ENCODE measurements around the gene CCDC180.
"Not testable (repeated sequence)": the region's sequence is repeated elsewhere in the genome, so short reads cannot be mapped to it uniquely, and the experiment has no call there.

The CCDC180 gene

DNA sequence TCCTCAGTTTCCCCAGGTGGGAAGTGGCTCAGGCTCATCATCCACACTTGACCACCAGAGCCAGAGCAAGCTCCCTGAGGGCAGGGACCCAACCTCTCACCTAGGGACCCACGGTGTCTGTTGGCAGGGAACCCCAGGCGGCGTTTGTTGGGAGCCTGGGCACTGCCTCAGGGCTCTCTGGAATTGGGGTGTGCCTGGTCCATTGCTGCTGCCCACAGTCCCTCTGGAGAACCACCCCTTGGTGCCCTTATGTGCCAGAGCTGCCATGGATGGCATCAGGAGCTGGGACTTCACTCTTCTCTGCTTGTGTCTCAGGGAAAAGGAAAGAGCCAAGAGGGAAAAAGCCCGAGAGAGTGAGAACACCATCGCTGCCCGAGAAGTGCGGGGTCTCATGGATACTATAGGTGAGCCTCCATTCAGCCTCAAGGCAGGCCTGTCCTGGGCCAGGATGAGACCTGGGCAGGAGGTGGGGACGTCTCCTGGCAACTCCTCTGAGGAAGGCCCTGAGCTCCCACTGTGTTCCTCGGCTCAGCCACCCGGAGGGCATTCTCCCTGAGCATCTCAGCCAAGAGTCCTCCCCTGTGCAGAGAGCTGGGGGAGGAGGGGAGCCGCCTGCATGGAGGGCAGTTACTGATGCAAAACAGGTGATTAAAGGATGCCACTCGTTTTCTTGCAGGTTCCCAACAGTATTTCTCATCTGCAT lies 4.5 kb downstream of the CCDC180 start:
- DNase-seq (ENCODE audit: low read depth): no peak

DNA sequence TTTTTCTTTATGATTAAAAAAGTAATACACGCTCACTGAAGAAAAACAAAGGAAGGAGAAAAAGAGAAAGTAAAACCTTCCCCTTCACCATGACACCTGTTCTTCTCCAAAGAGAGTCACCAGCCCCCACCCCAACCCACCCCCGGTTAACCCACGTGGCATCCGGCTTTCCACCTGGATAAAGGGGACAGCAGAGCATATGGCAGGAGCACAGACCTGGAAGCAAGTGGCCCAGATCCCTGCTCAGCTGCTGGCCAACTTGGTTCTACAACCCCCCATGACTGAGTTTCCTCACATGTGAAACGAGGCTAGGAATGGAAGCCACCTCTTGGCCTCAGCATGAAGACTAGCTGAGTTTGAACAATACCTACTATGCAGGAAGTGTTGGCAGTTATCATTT lies 5.1 kb downstream of the CCDC180 start:
- no peak for DNase-seq (ENCODE audit: low read depth)

DNA sequence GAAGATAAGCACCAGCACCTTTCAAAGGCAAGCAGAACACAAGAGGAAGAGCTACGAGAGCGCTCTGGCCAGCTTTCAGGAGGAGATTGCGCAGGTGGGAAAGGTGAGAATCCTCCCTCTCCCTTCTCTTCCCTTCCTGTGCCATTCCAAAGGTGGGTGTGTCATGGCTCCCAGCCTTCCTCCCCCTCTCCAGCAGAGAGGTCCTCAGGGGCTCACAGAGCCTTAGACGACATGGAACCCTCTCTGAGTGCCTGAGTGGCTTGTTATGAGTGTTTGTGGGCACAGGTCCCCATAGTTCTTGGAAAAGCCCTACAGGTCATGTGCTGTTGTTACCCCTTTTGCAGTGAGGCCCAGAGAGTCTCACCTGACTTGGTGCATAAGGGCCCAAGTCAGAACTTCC lies 5.8 kb downstream of the CCDC180 start:
- no peak for DNase-seq (ENCODE audit: low read depth)

DNA sequence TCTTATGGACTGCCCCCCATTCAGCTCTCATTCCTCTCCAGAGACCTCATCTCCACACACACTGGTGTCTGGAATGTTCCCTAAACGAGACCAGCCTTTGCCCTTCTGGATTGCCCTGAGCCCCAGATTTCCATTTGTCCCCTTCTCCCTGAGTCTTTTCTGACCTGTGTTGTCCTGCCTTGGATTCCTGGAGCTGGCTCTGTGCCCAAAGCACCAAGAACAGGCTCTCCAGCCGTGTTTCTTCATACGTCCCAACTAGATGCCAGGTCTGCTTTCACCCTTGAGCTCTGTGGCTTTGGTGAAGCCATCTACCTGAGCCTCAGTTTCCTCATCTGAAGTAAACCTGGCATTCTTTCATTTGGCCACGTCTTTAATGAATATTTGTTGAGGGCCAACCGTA lies 6.3 kb downstream of the CCDC180 start:
- DNase-seq (ENCODE audit: low read depth): no peak

DNA sequence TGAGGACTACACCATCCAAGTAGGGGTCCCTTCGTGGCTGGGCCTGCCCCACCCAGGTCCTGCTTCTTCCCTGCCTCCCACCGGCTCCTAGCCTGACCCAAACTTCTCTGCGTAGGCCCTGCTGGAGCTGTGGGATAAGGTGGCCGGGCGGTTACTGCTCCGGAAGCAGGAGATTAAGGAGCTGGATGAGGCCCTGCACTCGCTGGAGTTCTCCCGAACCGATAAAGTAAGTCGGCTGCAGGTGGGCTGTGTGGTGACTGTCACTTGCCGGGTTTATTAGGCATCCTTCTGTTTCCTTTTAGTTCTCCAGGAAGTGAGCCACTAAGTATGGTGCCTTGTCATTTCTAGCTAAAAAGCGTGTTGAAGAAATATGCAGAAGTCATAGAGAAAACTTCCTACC lies 7.0 kb downstream of the CCDC180 start:
- no peak for DNase-seq (ENCODE audit: low read depth)

DNA sequence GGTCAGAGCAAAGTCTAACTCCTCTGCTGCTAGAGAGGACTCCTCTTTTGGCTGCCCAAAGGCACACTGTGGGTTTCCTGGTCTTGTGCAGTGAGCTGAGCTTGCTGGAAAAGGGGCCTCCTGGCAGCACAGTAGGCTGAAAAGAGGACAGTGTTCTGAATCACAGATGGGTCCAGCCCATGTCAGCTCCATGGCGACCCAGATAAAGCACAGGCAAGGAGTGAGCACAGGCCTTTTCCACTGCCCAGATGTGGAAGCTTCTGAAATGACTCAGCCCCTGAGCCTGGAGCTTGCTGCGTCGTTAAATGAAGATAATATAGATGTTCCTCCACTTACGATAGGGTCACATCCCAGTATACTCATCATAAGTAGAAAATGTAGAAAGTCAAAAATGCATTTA lies 8.1 kb downstream of the CCDC180 start:
- DNase-seq (ENCODE audit: low read depth): no peak

DNA sequence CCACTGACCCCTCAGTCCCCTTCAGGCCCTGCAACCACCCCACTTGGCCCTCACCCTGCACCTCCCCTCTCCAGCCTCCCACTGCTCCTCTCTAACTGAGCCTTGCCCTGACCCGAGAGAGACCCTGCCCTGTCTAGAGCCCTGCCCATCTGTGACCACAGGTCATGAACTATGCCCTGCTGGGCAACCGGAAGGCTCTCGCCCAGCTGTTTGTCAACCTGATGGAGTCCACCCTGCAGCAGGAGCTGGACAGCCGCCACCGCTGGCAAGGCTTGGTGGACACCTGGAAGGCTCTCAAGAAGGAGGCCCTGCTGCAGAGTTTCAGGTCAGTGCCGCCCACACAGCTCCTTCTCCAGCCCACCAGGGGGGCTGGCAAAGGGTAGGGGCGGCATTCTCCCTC lies 9.4 kb downstream of the CCDC180 start:
- DNase-seq (ENCODE audit: low read depth): no peak

DNA sequence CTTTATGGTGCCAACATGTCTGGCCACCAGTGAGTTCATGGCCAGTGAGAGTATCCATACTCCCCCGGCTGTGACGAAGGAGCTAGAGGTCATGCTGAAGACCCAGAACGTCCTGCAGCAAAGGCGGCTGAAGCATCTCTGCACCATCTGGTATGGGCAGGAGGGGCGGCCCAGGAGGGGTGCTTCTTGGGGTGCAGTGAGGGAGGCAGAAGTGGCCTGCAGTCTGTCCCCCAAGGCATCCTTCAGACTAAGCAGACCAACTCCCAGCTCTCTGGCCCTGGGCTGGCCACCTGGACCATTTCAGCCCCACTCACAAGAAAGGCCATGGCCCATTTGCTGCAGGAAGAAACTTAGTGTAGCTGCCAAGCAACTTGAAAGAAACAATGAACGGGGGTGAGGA lies 11.0 kb downstream of the CCDC180 start:
- DNase-seq (ENCODE audit: low read depth): no peak

DNA sequence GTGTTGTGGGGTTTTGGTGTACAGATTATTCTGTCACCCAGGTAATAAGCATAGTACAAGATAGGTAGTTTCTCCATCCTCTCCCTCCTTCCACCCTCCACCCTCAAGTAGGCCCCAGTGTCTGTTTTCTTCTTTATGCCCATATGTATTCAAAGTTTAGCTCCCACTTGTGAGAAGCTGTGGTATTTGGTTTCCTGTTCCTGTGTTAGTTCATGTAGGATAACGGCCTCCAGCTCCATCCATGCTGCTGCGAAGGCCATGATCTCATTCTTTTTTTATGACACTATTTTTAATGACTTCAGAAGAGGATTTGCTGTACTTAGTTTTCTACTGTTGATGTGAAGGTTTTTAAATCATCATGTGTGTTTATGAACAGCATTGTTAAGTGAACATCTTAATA lies 11.9 kb downstream of the CCDC180 start:
- DNase-seq (ENCODE audit: low read depth): no peak

DNA sequence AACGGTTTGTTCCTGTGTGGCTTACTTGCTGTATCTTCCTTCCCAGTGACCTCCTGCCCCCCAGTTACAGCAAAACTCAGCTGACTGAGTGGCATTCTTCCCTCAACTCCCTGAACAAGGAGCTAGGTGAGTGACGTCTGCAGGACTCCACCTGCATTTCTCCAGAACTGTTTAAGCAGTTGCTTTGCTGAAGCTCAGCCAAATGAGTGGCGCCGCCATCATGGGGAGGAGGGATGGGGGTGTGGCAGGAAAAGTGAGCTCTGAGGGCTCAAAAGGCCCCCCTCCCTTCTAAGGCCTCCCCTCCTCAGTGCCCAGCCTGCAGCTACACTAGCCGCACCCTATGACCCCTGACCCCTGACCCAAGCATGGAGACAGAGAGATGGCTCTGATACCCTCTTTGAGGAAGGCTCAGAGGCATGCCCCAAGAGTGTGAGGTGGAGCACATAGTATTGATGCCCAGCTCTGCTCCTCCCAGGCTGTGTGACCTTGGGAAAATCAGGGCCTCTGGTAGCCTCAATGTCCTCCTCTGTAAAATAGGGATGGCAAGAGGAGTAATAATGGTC lies 12.7 kb downstream of the CCDC180 start:
- DNase-seq (ENCODE audit: low read depth): no peak

DNA sequence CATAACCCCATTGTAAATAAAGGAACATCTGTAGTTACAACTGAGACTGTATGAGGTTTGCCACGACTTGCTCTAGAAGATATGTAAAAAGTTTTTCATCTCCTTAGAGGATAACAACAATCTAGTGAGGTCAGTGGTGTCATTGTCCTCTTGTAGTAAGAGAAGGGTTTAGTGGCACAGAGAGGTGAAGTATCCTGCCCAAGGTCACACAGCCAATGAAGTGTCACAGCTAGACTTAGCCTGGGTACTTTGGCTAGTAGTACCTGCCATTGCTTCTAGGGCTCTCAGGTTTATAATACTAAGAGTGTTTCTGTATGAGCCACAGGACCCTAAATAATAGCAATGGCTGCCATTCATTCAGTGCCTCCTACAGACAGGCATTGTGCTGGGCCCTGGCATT lies 13.8 kb downstream of the CCDC180 start:
- DNase-seq (ENCODE audit: low read depth): no peak

DNA sequence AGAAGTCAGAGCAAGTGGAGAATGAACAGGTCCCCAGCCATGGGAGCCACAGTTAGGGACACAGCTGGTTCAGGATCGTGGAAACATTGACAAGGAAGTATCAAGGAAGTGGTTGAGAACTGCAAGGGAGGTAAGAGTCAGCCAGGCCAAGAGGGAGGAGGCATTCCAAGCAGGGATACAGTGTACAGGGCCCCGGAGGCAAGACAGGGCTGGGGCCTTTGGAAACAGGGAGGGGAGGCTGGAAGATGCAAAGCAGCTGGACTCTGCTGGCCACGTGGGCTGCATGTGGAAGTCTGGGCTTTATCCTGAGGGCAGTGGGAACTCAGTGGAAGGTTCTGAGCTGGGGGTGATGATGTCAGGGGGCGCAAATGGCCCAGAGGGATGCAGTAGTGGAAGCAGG lies 14.2 kb downstream of the CCDC180 start:
- DNase-seq (ENCODE audit: low read depth): no peak

DNA sequence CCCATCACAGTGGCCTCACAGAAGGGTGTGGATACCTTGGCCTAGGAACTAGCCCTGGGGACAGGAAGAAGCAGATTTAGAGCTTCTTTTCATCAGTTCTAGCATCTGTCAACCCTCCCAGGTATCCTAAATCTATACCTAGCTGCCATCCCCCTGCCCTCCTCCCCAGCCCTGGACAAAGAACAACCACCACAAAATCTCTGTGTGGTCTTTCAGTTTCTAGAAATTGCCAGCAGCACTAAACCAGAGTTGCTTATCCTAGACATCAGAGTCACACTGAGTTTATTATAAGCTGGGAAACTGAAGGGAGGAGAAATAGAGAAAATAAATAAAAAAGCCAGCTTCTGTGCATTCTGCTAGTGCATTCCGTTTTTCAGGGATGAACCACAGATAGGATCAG lies 14.6 kb downstream of the CCDC180 start:
- DNase-seq (ENCODE audit: low read depth): no peak

DNA sequence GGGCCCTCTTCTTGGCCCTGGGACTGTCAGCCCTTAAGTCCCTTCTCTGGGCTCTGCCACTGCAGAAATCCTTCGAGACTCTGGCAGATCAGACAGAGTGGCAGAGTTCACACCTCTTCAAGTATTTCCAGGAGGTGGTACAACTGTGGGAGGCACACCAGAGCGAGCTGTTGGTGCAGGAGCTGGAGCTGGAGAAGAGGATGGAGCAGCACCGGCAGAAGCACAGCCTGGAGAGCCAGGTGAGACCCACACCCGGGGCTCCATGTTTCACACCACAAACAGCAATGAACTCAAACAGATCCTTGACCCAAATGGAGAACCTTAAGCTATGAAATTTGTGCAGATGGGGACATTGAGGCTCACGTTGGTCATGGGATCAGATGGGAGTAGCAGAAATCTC lies 17.5 kb downstream of the CCDC180 start:
- no peak for DNase-seq (ENCODE audit: low read depth)

DNA sequence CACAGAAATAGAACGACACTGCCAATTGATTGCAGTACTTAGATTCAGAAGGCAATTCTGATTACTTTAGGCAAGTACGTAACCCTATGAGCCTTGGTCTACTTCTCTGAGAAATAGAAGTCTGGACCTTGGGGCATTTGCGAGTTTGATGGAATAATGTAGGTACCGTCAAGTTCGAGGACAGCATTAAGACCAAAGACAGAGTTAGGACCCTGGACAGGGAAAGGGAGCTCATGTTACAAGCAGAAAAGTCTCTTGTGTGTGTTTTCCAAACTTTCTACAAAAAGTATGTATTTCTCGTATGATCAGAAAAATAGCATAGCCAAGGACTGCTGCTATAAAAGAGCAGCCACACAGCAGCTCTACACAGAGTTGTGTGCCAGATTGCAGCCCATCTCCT lies 20.1 kb downstream of the CCDC180 start:
- DNase-seq (ENCODE audit: low read depth): no peak

DNA sequence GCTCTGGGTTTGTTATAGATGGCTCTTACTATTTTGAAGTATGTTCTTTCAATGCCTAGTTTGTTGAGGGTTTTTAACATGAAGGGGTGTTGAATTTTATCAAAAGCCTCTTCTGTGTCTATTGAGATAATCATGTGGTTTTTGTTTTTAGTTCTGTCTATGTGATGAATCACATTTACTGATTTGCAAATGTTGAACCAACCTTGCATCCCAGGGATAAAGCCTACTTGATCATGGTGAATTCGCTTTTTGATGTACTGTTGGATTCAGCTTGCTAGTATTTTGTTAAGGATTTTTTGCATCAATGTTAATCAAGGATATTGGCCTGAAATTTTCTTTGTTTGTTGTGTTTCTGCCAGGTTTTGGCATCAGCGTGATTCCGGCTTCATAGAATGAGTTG lies 25.5 kb downstream of the CCDC180 start:
- DNase-seq (ENCODE audit: low read depth): no peak

DNA sequence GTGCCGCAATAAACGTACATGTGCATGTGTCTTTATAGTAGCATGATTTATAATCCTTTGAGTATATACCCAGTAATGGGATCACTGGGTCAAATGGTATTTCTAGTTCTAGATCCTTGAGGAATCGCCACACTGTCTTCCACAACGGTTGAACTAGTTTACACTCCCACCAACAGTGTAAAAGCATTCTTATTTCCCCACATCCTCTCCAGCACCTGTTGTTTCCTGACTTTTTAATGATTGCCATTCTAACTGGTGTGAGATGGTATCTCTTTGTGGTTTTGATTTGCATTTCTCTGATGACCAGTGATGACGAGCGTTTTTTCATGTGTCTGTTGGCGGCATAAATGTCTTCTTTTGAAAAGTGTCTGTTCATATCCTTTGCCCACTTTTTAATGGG lies 28.2 kb downstream of the CCDC180 start:
- not testable (repeated sequence) for DNase-seq (ENCODE audit: low read depth)

DNA sequence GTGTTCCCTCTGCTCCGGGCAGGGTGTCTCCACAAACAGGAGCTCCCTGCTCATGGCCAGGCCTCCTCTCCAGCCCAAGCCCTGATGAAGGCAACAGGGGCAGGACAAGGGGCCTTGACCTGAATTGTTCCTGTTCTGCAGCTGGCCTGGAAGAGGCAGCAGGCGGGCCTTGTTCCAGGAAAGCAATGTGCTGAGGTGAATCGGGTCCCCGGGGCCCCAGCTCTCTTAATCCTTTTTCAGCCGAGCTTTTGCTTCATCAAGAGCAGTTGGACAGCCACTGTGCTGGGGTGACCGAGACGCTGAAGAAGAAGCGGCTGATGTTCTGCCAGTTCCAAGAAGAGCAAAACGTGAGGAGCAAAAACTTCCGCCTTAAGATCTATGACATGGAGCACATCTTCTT lies 41.4 kb downstream of the CCDC180 start:
- DNase-seq (ENCODE audit: low read depth): no peak

DNA sequence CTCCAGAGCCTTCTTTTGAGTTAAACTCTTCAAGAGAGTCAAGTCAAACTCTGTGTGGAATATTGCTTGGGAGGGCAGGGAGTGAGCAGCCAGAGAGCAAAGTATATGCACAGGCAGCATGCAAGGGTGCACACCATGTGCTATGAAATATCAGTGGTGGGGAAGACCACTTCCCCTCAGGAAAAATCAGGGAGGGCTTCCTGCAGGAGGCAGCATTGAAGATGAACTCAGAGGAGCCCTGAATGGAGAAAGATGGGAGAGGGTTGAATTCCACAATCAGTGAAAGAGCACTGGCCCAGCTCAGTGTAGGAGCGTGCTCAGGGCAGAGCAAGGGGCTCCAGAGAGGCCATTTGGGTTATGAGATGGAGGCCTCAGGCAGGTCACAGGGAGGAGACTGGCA lies 41.9 kb downstream of the CCDC180 start:
- no peak for DNase-seq (ENCODE audit: low read depth)

DNA sequence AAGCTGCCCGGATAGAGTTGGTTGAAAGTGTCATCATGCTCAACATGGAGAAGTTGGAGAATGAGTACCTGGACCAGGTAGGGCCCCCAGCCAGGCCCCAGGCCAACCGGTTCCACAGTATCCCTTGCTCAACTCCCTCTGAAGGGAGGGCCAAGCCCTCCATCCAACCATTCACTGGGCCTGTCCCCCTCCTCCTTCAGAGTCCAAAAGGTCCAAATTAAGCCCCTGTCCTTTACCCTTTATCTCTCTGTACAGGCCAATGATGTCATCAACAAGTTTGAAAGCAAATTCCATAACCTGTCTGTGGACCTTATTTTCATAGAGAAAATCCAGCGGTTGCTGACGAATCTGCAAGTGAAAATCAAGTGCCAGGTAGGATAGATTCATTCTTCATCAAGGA lies 47.2 kb downstream of the CCDC180 start:
- no peak for DNase-seq (ENCODE audit: low read depth)

DNA sequence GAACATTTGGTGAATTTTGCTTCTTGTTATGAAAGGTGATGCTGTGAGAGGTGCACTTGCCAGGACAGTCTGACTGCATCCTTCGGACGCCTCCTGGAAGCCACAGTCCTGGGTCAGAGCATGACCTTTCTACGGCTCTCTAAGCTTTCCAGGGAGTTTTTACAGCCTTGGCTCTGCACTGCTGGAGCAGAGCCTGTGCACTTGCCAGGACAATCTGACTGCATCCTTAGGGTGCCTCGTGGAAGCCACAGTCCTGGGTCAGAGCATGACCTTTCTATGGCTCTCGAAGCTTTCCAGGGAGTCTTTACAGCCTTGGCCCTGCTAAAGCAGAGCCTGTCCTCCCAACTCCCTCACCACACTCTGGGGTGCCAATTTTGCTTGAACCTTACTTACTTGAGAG lies 49.6 kb downstream of the CCDC180 start:
- DNase-seq (ENCODE audit: low read depth): no peak

Measured in stimulated activated CD8-positive, alpha-beta memory T cell treated with anti-CD3 and anti-CD28 coated beads, Interleukin-12 subunit alpha, Interleukin-12 subunit beta, amount 100 ng/mL, for 4 hours (primary cell).